Measurements from ENCODE around the gene LILRB5.
"Not testable (repeated sequence)": the region's sequence is repeated elsewhere in the genome, so short reads cannot be mapped to it uniquely, and the experiment has no call there.

The LILRB5 gene

DNA sequence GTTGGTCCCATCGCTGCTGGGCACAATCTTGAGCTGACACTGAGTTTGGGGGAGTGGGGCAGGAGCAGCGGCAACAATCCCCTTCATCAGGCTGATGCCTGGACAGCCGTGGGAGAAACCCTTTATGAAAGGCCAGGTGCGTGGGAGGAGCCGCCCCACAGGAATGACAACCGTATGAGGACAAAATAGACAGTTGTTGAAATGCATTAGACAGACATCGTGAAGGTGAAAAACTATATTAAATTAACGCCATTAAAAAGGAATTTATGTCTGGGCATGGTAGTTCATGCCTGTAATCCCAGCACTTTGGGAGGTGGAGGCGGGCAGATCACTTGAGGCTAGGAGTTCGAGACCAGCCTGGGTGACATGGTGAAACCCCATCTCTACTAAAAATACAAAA, 32.5 kb downstream of the LILRB5 start:
- not testable (repeated sequence) for H3K27ac ChIP-seq (ENCODE audit: low read length); H3K27me3 ChIP-seq (ENCODE audit: control insufficient read depth, insufficient read depth, low read length); H3K4me1 ChIP-seq (ENCODE audit: control insufficient read depth, insufficient read depth, low read length); DNase-seq (ENCODE audit: low read depth, low spot score); H3K4me3 ChIP-seq (ENCODE audit: low read length); H3K36me3 ChIP-seq (ENCODE audit: control insufficient read depth, insufficient read depth, low read length); H3K9me3 ChIP-seq (ENCODE audit: control insufficient read depth, insufficient read depth, low read length)
- WGBS (ENCODE audit: insufficient coverage, insufficient read length), result no CpG with 5 or more reads among the region's 10 CpGs

DNA sequence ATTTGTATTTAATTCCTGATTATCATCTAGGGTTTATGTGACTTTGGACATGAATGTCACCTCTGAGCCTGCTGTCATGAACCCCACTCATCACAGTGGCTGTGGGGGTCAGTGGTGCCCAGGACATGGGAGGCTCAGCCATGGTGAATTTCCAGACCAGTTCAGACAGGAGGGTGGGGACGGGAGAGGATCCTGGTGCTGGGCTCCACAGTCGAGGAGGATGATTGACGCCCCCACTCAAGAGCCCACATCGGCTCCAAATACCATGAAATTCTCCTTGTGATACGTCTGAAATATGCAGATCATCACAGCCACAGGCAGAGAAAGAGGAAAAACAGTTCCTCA, 33.2 kb downstream of the LILRB5 start:
- DNase-seq (ENCODE audit: low read depth, low spot score); H3K4me3 ChIP-seq (ENCODE audit: low read length); H3K4me1 ChIP-seq (ENCODE audit: control insufficient read depth, insufficient read depth, low read length); H3K36me3 ChIP-seq (ENCODE audit: control insufficient read depth, insufficient read depth, low read length); H3K27ac ChIP-seq (ENCODE audit: low read length); H3K9me3 ChIP-seq (ENCODE audit: control insufficient read depth, insufficient read depth, low read length); H3K27me3 ChIP-seq (ENCODE audit: control insufficient read depth, insufficient read depth, low read length): not testable (repeated sequence)
- no CpG with 5 or more reads among the region's 5 CpGs for WGBS (ENCODE audit: insufficient coverage, insufficient read length)

DNA sequence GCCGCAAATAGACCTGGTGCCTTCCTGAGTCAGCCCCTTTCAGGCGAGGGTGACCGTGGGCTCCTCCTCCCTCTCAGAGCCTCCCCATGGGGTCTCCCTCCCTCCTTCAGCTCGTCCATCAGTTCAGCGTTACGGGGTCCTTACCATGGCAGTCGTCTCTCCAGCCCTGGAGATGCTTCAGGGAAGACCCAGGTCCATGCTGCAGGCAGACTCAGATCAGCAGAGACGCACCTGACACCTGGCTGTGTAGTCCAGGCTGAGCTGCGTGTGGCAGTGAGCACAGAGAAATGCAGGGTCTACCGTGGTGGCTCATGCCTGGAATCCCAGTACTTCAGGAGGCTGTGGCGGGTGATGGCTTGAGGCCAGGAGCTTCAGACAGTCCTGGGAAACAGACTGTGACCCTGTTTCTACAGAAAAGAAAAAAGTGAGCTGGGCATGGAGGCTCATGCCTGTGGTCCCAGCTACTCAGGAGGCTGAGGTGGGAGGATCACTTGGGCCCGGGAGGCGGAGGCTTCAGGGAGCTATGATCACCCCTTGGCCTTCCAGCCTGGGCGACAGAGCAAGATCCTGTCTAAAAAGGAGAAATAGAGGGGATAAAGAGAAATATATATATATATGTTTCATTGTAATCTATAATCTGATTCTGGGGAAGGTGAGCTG, 33.7 kb downstream of the LILRB5 start:
- WGBS (ENCODE audit: insufficient coverage, insufficient read length), result no CpG with 5 or more reads among the region's 14 CpGs
- H3K27ac ChIP-seq (ENCODE audit: low read length); H3K4me1 ChIP-seq (ENCODE audit: control insufficient read depth, insufficient read depth, low read length); H3K4me3 ChIP-seq (ENCODE audit: low read length); H3K36me3 ChIP-seq (ENCODE audit: control insufficient read depth, insufficient read depth, low read length); H3K9me3 ChIP-seq (ENCODE audit: control insufficient read depth, insufficient read depth, low read length); H3K27me3 ChIP-seq (ENCODE audit: control insufficient read depth, insufficient read depth, low read length); DNase-seq (ENCODE audit: low read depth, low spot score): not testable (repeated sequence)

DNA sequence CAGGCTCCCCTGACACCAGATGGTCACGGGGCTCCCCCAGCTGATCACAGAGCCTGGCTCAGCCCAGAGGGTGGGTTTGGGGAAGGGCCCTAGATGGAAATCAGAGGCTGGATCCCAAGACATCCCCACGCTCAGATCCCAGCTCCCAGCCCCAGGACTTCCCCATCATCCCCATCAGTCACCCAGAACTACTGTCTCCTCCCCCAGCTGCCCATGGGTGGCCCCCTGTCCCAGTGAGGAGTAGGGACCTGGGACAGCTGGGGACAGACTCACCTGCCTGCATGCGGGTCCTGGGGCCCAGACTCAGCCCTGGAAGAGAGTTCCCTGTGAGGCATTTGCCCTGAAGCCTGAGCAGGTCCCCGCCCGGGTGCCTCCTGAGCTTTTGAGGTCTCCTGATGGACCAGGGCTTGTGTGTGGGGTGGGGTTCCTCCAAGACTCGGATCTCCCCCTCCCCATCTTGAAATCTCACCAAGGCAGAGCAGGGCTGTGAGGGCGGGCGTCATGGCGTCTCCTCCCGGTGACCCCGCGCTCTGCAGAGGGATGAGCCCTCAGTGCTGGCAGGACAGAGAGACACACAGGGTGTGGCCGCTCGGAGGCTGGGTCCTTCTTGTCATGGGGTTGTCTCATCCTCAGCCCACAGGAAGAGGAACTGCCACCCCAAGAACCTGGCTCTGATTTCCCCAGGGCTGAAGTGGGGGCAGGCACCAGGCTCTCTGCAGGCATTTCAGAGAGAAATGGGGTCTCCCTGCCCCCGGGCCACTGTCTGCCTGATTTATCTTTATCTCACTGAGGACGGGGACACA, 34.4 kb downstream of the LILRB5 start, which contains the start of gene LILRB3:
TSS of gene LILRB3 (minus strand) at position 534 of the 803 bp plus-strand sequence. CDS start at position 503, 31 bp downstream.
- not testable (repeated sequence) for DNase-seq (ENCODE audit: low read depth, low spot score); H3K36me3 ChIP-seq (ENCODE audit: control insufficient read depth, insufficient read depth, low read length); H3K27me3 ChIP-seq (ENCODE audit: control insufficient read depth, insufficient read depth, low read length); H3K27ac ChIP-seq (ENCODE audit: low read length); H3K9me3 ChIP-seq (ENCODE audit: control insufficient read depth, insufficient read depth, low read length); H3K4me1 ChIP-seq (ENCODE audit: control insufficient read depth, insufficient read depth, low read length); H3K4me3 ChIP-seq (ENCODE audit: low read length)
- no CpG with 5 or more reads among the region's 16 CpGs for WGBS (ENCODE audit: insufficient coverage, insufficient read length)

DNA sequence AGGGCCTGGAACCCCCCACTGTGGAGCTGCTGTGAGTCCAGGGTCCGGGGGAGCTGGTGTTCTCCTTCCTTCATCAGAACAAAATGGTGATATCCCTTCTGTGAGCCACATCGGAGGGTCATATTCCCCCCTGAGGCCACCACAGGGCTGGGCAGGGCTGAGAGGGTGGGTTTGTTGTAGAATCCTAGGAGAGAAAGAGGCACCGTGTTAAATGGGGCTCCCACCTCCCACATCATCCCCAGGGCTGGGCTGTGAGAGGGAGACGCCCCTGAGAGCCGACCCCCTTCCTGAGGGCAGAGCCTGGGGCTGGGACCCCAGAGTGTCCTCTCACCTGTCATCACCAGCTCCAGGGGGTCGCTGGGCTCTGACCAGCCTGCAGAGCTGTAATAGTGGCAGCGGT, 35.1 kb downstream of the LILRB5 start:
- not testable (repeated sequence) for H3K4me3 ChIP-seq (ENCODE audit: low read length); H3K4me1 ChIP-seq (ENCODE audit: control insufficient read depth, insufficient read depth, low read length); H3K9me3 ChIP-seq (ENCODE audit: control insufficient read depth, insufficient read depth, low read length); H3K27me3 ChIP-seq (ENCODE audit: control insufficient read depth, insufficient read depth, low read length); H3K27ac ChIP-seq (ENCODE audit: low read length); H3K36me3 ChIP-seq (ENCODE audit: control insufficient read depth, insufficient read depth, low read length); DNase-seq (ENCODE audit: low read depth, low spot score)
- no CpG with 5 or more reads among the region's 7 CpGs for WGBS (ENCODE audit: insufficient coverage, insufficient read length)

DNA sequence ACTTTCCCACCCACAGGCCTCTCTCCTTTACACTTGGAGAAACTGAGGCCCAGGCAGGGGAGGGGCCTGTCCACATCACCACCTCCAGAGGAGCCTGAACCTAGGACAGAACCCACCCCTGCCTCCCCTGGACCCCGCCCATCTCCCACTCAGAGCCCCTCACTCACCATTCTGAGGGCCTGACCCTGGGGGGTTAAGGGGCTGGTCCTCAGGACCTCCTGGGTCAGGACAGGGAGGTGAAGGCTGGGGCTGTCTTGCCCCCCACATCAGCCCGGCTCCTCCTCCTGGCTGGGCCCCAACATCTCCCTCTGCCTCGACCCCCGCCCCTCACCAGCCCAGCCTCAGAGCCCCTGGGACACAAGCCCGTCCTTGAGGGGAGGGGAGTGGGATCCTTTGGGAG, 37.4 kb downstream of the LILRB5 start:
- not testable (repeated sequence) for DNase-seq (ENCODE audit: low read depth, low spot score); H3K27me3 ChIP-seq (ENCODE audit: control insufficient read depth, insufficient read depth, low read length); H3K36me3 ChIP-seq (ENCODE audit: control insufficient read depth, insufficient read depth, low read length); H3K4me1 ChIP-seq (ENCODE audit: control insufficient read depth, insufficient read depth, low read length); H3K9me3 ChIP-seq (ENCODE audit: control insufficient read depth, insufficient read depth, low read length); H3K27ac ChIP-seq (ENCODE audit: low read length); H3K4me3 ChIP-seq (ENCODE audit: low read length)
- no CpG with 5 or more reads among the region's 5 CpGs for WGBS (ENCODE audit: insufficient coverage, insufficient read length)

DNA sequence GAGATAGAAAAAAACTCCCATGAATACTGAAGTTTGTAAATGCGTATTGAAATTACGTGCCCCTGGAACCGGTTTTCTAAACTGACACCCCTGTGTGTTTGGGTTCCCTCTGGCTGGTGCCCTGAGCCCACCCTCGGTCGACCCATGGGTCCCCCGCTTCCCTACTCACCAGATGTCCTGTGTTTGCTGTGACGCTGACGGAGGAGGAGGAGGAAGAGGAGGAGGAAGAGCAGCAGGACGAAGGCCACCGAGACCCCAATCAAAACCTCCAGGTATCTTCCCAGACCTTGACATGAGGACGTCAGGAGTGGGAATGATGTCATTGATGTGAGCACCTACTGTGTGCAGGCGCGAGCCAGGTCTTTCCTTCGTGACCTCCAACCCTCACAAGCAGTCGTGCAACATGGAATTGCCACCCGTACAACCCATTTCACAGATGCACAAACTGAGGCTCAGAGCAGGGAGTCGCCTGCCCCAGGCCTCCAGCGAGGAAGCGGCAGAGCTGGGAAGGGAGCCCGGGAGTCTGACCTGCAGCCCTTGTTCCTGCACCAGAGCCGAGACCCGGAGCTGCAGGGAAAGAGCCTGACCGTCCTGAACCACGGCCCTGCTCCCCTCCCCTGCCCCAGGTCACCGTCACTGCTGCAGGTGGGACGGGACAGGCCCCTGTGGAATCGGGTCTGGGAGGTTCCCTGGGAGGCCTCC, 38.0 kb downstream of the LILRB5 start:
- Histone ChIP-seq H3K27ac (ENCODE audit: low read length) (no peak overlapping the region), H3K4me3 (ENCODE audit: low read length) (no peak overlapping the region), H3K27me3 (ENCODE audit: control insufficient read depth, insufficient read depth, low read length) (no peaks in the 10 kb centered on the region), H3K9me3 (ENCODE audit: control insufficient read depth, insufficient read depth, low read length) (no peaks in the 10 kb centered on the region), H3K4me1 (ENCODE audit: control insufficient read depth, insufficient read depth, low read length) (no peaks in the 10 kb centered on the region), H3K36me3 (ENCODE audit: control insufficient read depth, insufficient read depth, low read length) (no peaks in the 10 kb centered on the region)
- WGBS (ENCODE audit: insufficient coverage, insufficient read length), result no CpG with 5 or more reads among the region's 27 CpGs
- no peak for DNase-seq (ENCODE audit: low read depth, low spot score)

DNA sequence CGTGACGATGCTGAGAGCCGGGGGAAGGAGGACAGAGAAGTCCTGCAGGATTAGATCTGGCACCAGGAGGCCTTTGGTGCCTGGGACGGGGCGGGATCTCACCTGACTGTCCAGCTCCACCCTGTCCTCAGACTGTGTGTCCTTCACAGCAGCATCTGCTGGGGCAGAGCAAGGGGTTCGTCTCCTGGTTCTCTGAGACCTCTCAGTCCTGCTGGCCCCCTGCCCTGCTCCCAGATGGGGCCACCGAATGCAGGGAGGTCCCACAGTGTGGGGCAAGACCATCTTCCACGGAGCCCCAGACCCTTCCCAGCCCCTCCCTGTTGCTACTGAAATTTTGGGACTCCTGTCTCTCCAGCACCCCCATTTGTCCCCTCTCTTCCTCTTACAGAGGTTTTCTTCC, 38.8 kb downstream of the LILRB5 start:
- Histone ChIP-seq H3K36me3 (ENCODE audit: control insufficient read depth, insufficient read depth, low read length) (no peaks in the 10 kb centered on the region), H3K27ac (ENCODE audit: low read length) (no peak overlapping the region), H3K9me3 (ENCODE audit: control insufficient read depth, insufficient read depth, low read length) (no peaks in the 10 kb centered on the region), H3K27me3 (ENCODE audit: control insufficient read depth, insufficient read depth, low read length) (no peaks in the 10 kb centered on the region), H3K4me1 (ENCODE audit: control insufficient read depth, insufficient read depth, low read length) (no peaks in the 10 kb centered on the region), H3K4me3 (ENCODE audit: low read length) (no peak overlapping the region)
- DNase-seq (ENCODE audit: low read depth, low spot score), result no peak
- no CpG with 5 or more reads among the region's 8 CpGs for WGBS (ENCODE audit: insufficient coverage, insufficient read length)

DNA sequence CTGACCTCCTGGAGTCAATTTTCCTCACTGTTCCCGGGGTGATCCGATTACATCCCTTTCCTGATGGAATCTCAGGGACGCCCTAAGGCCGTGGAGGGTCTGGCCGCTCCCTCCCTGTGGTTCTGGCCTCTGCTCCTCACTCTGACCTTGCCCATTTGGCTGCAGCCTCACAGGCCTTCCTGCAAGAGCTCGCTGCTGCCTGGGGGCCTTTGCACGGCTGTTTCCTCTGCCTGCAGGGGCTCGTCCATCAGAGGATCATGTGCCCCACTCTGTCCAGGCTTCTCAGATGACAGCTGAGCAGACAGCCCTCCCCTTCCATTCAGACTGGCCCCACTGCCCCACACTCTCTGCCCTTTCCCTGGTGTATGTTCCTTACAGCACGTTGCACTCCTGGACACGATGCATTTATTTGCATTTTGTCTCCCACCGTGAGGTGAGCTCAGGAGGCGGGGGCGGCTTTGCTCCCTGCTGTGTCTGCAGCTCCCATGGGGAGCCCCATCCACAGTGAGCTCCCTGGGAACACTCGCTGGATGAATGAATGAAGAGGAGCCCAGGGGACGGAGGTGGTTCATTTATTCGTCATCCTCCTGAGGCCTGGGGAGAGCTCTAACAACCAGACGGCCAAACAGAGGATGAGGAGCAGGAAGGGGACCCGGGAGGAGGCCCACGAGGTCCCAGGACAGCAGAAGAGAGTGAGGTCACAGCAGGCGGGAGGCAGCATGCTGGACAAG, 39.4 kb downstream of the LILRB5 start:
- no CpG with 5 or more reads among the region's 20 CpGs for WGBS (ENCODE audit: insufficient coverage, insufficient read length)
- H3K4me1 ChIP-seq (ENCODE audit: control insufficient read depth, insufficient read depth, low read length); H3K27me3 ChIP-seq (ENCODE audit: control insufficient read depth, insufficient read depth, low read length); H3K9me3 ChIP-seq (ENCODE audit: control insufficient read depth, insufficient read depth, low read length); H3K4me3 ChIP-seq (ENCODE audit: low read length); H3K27ac ChIP-seq (ENCODE audit: low read length); DNase-seq (ENCODE audit: low read depth, low spot score); H3K36me3 ChIP-seq (ENCODE audit: control insufficient read depth, insufficient read depth, low read length): not testable (repeated sequence)

DNA sequence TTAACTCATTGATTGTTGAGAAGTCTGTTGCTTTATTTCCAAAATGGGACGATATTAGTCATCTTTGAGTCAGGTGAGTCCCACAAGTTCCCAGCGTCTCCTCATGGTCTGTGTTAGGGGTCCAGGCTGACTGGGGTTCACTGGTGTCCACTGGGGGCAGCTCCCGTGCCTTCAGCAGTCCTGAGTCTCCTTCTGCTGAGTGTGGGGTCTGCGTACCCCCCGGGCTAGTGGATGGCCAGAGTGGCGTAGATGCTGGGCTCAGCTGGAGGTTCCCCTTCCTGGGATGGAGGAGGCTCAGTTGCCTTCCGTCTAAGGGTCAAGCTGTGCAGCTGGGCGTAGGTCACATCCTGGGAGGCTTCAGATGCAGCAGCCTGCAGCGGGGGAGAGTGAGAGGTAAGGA, 40.2 kb downstream of the LILRB5 start:
- Histone ChIP-seq H3K36me3 (ENCODE audit: control insufficient read depth, insufficient read depth, low read length) (no peaks in the 10 kb centered on the region), H3K27ac (ENCODE audit: low read length) (no peak overlapping the region), H3K4me3 (ENCODE audit: low read length) (no peak overlapping the region), H3K27me3 (ENCODE audit: control insufficient read depth, insufficient read depth, low read length) (no peaks in the 10 kb centered on the region), H3K4me1 (ENCODE audit: control insufficient read depth, insufficient read depth, low read length) (no peaks in the 10 kb centered on the region), H3K9me3 (ENCODE audit: control insufficient read depth, insufficient read depth, low read length) (no peaks in the 10 kb centered on the region)
- no peak for DNase-seq (ENCODE audit: low read depth, low spot score)
- no CpG with 5 or more reads among the region's 9 CpGs for WGBS (ENCODE audit: insufficient coverage, insufficient read length)

Measured in iPS DF 6.9 (cell line).